ENCODE measurements around the gene CSDE1.
"Not testable (repeated sequence)": the region's sequence is repeated elsewhere in the genome, so short reads cannot be mapped to it uniquely, and the experiment has no call there.

The CSDE1 gene

GRCh38 chr1:114757455-114758255 is at the start of gene CSDE1:
Gene CSDE1 (minus strand): TSS chr1:114757984. CDS start chr1:114739890, 18,094 bp downstream.
- peak; percentile 87 to 96 (median 92) for DNase-seq

GRCh38 chr1:114804449-114804848 is 46.7 kb upstream of the CSDE1 start:
- DNase-seq: not testable (repeated sequence)

- DNase-seq: no peak
Measured at GRCh38 chr1:114803001-114803400, 45.2 kb upstream of the CSDE1 start.

GRCh38 chr1:114794038-114794437 is 36.3 kb upstream of the CSDE1 start:
- DNase-seq: no peak

- DNase-seq: not testable (repeated sequence)
Measured at GRCh38 chr1:114790581-114790980, 32.8 kb upstream of the CSDE1 start.

- not testable (repeated sequence) for DNase-seq
Measured at GRCh38 chr1:114786440-114786839, 28.7 kb upstream of the CSDE1 start.

- no peak for DNase-seq
Measured at GRCh38 chr1:114782476-114782875, 24.7 kb upstream of the CSDE1 start.

- DNase-seq: peak; percentile 73 to 89 (median 82)
Measured at GRCh38 chr1:114780344-114781226, 22.8 kb upstream of the CSDE1 start, which contains the start of gene SIKE1. Gene SIKE1 (minus strand): TSS chr1:114780685. CDS start chr1:114780607, 78 bp downstream.

- no peak for DNase-seq
Measured at GRCh38 chr1:114779722-114780121, 21.9 kb upstream of the CSDE1 start.

GRCh38 chr1:114776726-114777125 is 18.9 kb upstream of the CSDE1 start:
- DNase-seq: not testable (repeated sequence)

- DNase-seq: no peak
Measured at GRCh38 chr1:114771992-114772391, 14.2 kb upstream of the CSDE1 start.

- no peak for DNase-seq
Measured at GRCh38 chr1:114770989-114771388, 13.2 kb upstream of the CSDE1 start.

GRCh38 chr1:114764689-114765088 is 6.9 kb upstream of the CSDE1 start:
- DNase-seq: no peak

- no peak for DNase-seq
Measured at GRCh38 chr1:114758256-114758832, 560 bp upstream of the CSDE1 start.

GRCh38 chr1:114756949-114757454 is 782 bp downstream of the CSDE1 start:
- DNase-seq: no peak

- no peak for DNase-seq
Measured at GRCh38 chr1:114756009-114756892, 1.5 kb downstream of the CSDE1 start.

GRCh38 chr1:114755006-114755931 is 2.5 kb downstream of the CSDE1 start:
- no peak for DNase-seq

GRCh38 chr1:114753702-114754101 is 4.1 kb downstream of the CSDE1 start:
- DNase-seq: not testable (repeated sequence)

GRCh38 chr1:114753143-114753542 is 4.6 kb downstream of the CSDE1 start:
- DNase-seq: no peak

GRCh38 chr1:114750780-114751179 is 7.0 kb downstream of the CSDE1 start:
- DNase-seq: no peak

GRCh38 chr1:114749835-114750234 is 7.9 kb downstream of the CSDE1 start:
- DNase-seq: no peak

All from activated naive CD4-positive, alpha-beta T cell (primary cell).